DOHH2 (cell line): Measurements from ENCODE around the gene SH3RF2.

Source experiments
- H3F3A ChIP-seq: fragments of 200-600 bp; sonication (generic), shearing (Covaris generic); 2 replicates; pipeline ENCODE4 v1.6.0; 2016; ENCODE audit warnings: antibody characterized with exemption, mild to moderate bottlenecking; ENCODE audit not compliant: control insufficient read depth, insufficient read depth
- H3K27ac ChIP-seq: fragments of 200-600 bp; sonication (generic); 2 replicates; pipeline ENCODE4 v1.5.1; 2014; ENCODE audit warnings: low read depth, mild to moderate bottlenecking, low read length, moderate library complexity
- H3K27me3 ChIP-seq: fragments of 200-600 bp; sonication (generic); 2 replicates; pipeline ENCODE4 v1.6.1; 2014; ENCODE audit warnings: mild to moderate bottlenecking, low read length, mixed read lengths; ENCODE audit not compliant: control insufficient read depth
- H3K36me3 ChIP-seq: fragments of 200-600 bp; sonication (generic); 2 replicates; pipeline ENCODE4 v1.6.1; 2014; ENCODE audit warnings: mild to moderate bottlenecking, low read length, moderate library complexity, mixed read lengths; ENCODE audit not compliant: control insufficient read depth
- H3K4me1 ChIP-seq: fragments of 200-600 bp; sonication (generic); 2 replicates; pipeline ENCODE4 v1.6.1; 2014; ENCODE audit warnings: mild to moderate bottlenecking, low read length, mixed read lengths; ENCODE audit not compliant: control insufficient read depth
- H3K4me2 ChIP-seq: fragments of 200-600 bp; sonication (generic); 2 replicates; pipeline ENCODE4 v1.6.0; 2014; ENCODE audit warnings: mild to moderate bottlenecking, low read length, moderate library complexity
- H3K4me3 ChIP-seq: fragments of 200-600 bp; sonication (generic); 2 replicates; pipeline ENCODE4 v1.5.1; 2014; ENCODE audit warnings: mild to moderate bottlenecking, low read length, mixed read lengths
- H3K79me2 ChIP-seq: fragments of 200-600 bp; sonication (generic); 2 replicates; pipeline ENCODE4 v1.6.1; 2014; ENCODE audit warnings: mild to moderate bottlenecking, low read length, mixed read lengths; ENCODE audit not compliant: control insufficient read depth
- H3K9me2 ChIP-seq: fragments of 200-600 bp; sonication (generic); replicated peaks from 2 replicates; pipeline ENCODE4 v1.6.1; 2014; ENCODE audit warnings: mild to moderate bottlenecking, low read length, mixed read lengths; ENCODE audit not compliant: control insufficient read depth
- H3K9me3 ChIP-seq: fragments of 200-600 bp; sonication (generic); 2 replicates; pipeline ENCODE4 v1.6.1; 2014; ENCODE audit warnings: antibody characterized with exemption, low read length, mixed read lengths; ENCODE audit not compliant: control insufficient read depth, insufficient read depth
- H4K20me1 ChIP-seq: fragments of 200-600 bp; sonication (generic); 2 replicates; pipeline ENCODE4 v1.6.0; 2014; ENCODE audit warnings: low read depth, mild to moderate bottlenecking, antibody characterized with exemption, low read length, moderate library complexity; ENCODE audit not compliant: control insufficient read depth, insufficient read depth
- EZH2phosphoT487 ChIP-seq: fragments of 200-600 bp; sonication (generic); IDR thresholded peaks from 2 replicates; pipeline ENCODE4 v1.6.1; 2017; ENCODE audit warnings: borderline replicate concordance, mild to moderate bottlenecking, antibody characterized with exemption, low read length, moderate library complexity, mixed read lengths
- TF ChIP-seq, protein P1 (sequence below): fragments of 200-600 bp; sonication (generic); IDR thresholded peaks from one replicate; pipeline ENCODE4 v1.5.1; 2014; ENCODE audit warnings: antibody characterized with exemption, mild to moderate bottlenecking, low read depth, low read length; ENCODE audit not compliant: poor library complexity, severe bottlenecking

The SH3RF2 gene

DNA sequence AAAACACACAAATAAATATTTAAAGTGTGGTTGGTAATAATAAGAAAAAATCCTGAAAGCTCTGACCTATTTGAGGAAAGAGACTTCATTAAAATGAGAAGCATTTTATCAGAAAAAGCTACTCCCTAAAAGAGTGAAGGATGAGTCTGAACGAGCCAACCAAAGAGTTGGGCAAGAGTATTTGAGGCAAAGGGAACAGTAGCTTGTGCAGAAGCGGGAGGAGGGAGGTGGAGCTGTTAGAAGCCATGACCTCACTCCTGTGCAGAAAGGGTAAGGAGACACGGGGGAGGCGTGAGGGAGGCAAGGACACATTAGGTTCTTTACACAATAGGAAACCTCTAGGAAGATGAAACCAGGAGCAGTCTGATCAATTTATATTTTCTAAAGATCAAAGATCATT, 29.4 kb downstream of the SH3RF2 start:
- Histone ChIP-seq H3K27me3 (no peaks in the 10 kb centered on the region), H3K9me3 (no peaks in the 10 kb centered on the region), H3K79me2 (no peaks in the 10 kb centered on the region), H3F3A (no peaks in the 10 kb centered on the region), H3K4me1 (no peaks in the 10 kb centered on the region), H3K9me2 (no peaks in the 10 kb centered on the region), H3K27ac (no peak overlapping the region), H3K4me2 (no peak overlapping the region), H4K20me1 (no peaks in the 10 kb centered on the region), H3K4me3 (no peak overlapping the region), H3K36me3 (no peaks in the 10 kb centered on the region)
- TF ChIP-seq, protein P1, sequence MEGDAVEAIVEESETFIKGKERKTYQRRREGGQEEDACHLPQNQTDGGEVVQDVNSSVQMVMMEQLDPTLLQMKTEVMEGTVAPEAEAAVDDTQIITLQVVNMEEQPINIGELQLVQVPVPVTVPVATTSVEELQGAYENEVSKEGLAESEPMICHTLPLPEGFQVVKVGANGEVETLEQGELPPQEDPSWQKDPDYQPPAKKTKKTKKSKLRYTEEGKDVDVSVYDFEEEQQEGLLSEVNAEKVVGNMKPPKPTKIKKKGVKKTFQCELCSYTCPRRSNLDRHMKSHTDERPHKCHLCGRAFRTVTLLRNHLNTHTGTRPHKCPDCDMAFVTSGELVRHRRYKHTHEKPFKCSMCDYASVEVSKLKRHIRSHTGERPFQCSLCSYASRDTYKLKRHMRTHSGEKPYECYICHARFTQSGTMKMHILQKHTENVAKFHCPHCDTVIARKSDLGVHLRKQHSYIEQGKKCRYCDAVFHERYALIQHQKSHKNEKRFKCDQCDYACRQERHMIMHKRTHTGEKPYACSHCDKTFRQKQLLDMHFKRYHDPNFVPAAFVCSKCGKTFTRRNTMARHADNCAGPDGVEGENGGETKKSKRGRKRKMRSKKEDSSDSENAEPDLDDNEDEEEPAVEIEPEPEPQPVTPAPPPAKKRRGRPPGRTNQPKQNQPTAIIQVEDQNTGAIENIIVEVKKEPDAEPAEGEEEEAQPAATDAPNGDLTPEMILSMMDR, result no peak
- TF ChIP-seq EZH2phosphoT487, result no peak

DNA sequence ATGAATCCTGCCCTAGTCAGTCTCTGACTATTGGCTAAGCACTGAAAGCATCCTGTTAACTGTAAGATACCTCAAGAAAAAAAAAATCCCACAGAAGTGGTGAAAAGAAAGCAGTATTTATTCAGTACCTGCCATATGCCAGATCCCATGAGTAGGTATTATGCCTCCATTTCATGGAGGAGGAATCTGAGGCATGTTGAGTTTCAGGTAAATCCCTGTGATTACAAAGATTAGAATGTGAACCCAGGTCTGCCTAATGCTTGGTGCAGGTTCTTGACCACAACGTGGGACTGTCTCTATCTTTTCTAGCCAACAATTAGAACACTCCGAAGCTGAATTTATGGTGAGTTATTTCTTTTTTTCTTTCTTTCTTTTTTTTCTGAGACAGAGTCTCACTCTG, 30.9 kb downstream of the SH3RF2 start:
- H3K9me2 ChIP-seq, result no peaks in the 10 kb centered on the region
- H3K27ac ChIP-seq, result no peak overlapping the region
- no peaks in the 10 kb centered on the region for H3F3A ChIP-seq
- no peaks in the 10 kb centered on the region for H3K9me3 ChIP-seq
- H3K4me2 ChIP-seq, result no peak overlapping the region
- H3K79me2 ChIP-seq, result no peaks in the 10 kb centered on the region
- no peaks in the 10 kb centered on the region for H3K36me3 ChIP-seq
- H3K4me1 ChIP-seq, result no peaks in the 10 kb centered on the region
- H3K27me3 ChIP-seq, result no peaks in the 10 kb centered on the region
- H3K4me3 ChIP-seq, result no peak overlapping the region
- H4K20me1 ChIP-seq, result no peaks in the 10 kb centered on the region
- no peak for TF ChIP-seq EZH2phosphoT487
- TF ChIP-seq, protein P1, result no peak

DNA sequence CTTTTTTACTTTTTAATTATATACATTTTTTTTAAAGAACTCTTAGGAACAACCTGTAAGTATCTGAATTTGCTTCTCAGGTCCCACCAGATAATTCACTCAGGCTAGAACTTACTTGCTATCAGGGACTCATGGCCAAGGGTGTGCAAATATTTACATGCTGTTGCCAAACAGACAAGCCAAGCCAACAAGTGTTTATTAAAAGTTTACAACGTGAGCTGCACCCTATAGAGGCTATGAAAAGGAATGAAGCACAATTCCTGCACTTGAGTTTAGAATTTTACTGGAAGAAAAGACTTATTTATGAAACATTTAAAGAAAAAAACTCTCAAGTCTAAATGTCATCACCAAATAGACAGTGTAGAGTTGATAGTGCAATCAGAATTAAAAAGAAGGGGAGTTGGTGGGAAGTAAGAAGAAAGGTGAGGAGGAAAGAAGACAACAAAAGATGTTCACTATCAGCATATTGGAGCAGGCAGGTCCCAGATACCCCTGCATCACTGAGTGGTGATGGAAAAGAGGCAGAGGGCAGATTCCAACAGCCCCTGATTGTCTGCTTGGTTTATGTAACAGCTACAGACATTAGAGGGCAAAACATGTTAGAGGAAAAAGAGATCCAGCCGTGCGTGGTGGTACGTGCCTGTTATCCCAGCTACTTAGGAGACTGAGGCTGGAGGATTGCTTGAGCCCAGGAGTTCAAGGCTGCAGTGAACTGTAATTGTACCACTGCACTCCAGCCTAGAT, 32.8 kb downstream of the SH3RF2 start:
- Histone ChIP-seq H3K9me3 (no peaks in the 10 kb centered on the region), H3K4me1 (no peaks in the 10 kb centered on the region), H3F3A (no peaks in the 10 kb centered on the region), H3K9me2 (no peaks in the 10 kb centered on the region), H3K79me2 (no peaks in the 10 kb centered on the region), H3K27ac (no peak overlapping the region), H3K36me3 (no peaks in the 10 kb centered on the region), H3K27me3 (no peaks in the 10 kb centered on the region), H4K20me1 (no peaks in the 10 kb centered on the region), H3K4me3 (no peak overlapping the region), H3K4me2 (no peak overlapping the region)
- TF ChIP-seq, protein P1, result no peak
- no peak for TF ChIP-seq EZH2phosphoT487
